Fibroblast of villous mesenchyme (primary cell): ENCODE data around the gene CDNF. TPM values are rescaled to one million over a fixed set of nuclear protein-coding genes. Genes with fewer than 3 reads are reported as not detected.

Experiments used
- DNase-seq: peaks from one replicate; pipeline ENCODE4 v3.0.0-alpha.2; 2010; ENCODE audit warnings: low read depth
- H3K4me3 ChIP-seq: 2 replicates; pipeline ENCODE4 v1.5.1; 2011; ENCODE audit warnings: low read depth, mild to moderate bottlenecking, low read length
- CTCF ChIP-seq: IDR thresholded peaks from 2 replicates; pipeline ENCODE4 v1.5.1; 2012; ENCODE audit warnings: low read depth, mild to moderate bottlenecking, low read length; ENCODE audit not compliant: insufficient read depth
- total RNA-seq: library from RNA; depleted of rRNA; stranded (reverse); fragments of >200 nt; gene quantifications from 2 replicates; pipeline ENCODE4 v1.2.3, GENCODE V29; 2012

Gene CDNF
- total RNA-seq, 1 donor, result 0.43 TPM

GRCh38 chr10:14798636-14799035, 39.2 kb downstream of the CDNF start:
- no peak for DNase-seq
- no peak overlapping the region for H3K4me3 ChIP-seq
- TF ChIP-seq CTCF, result no peak

- H3K4me3 ChIP-seq, result no peak overlapping the region
- DNase-seq, result no peak
- no peak for TF ChIP-seq CTCF
These were observed 49.9 kb downstream of the CDNF start for GRCh38 chr10:14787938-14788337.

- DNase-seq, result no peak
These were observed 53.3 kb downstream of the CDNF start for GRCh38 chr10:14784459-14785055.

GRCh38 chr10:14782691-14783363, 55.0 kb downstream of the CDNF start:
- TF ChIP-seq CTCF, result no peak
- H3K4me3 ChIP-seq, result no peak overlapping the region
- peak; percentile 32 for DNase-seq

More at GRCh38 chr10:14784459-14785055, 53.3 kb downstream of the CDNF start:
- no peak overlapping the region for H3K4me3 ChIP-seq
- no peak for TF ChIP-seq CTCF

- no peak for TF ChIP-seq CTCF
- H3K4me3 ChIP-seq, result no peak overlapping the region
- no peak for DNase-seq
These were observed 56.1 kb downstream of the CDNF start for GRCh38 chr10:14781763-14782162.

GRCh38 chr10:14779001-14779651, 58.7 kb downstream of the CDNF start:
- peak; percentile 57 for DNase-seq
- TF ChIP-seq CTCF, result no peak

More at GRCh38 chr10:14779001-14779651, 58.7 kb downstream of the CDNF start:
- no peak overlapping the region for H3K4me3 ChIP-seq
